IgD-negative memory B cell (primary cell): ENCODE measurements around the gene FTO. TPM values are rescaled to one million over a fixed set of nuclear protein-coding genes. Genes with fewer than 3 reads are reported as not detected.

Source experiments
- H3K27ac Mint-ChIP-seq, 3 donors: one replicate each; pipeline ENCODE4 v1.8.0; 2020 to 2022; ENCODE audit warnings: mild to moderate bottlenecking in 3 of 3, mixed read lengths in 3 of 3, moderate library complexity in 1 of 3
- H3K27me3 Mint-ChIP-seq: one replicate; pipeline ENCODE4 v1.8.0; 2021; ENCODE audit warnings: mixed read lengths
- H3K36me3 Mint-ChIP-seq: one replicate; pipeline ENCODE4 v1.8.0; 2020; ENCODE audit warnings: mild to moderate bottlenecking, mixed read lengths
- H3K4me1 Mint-ChIP-seq, 3 donors: one replicate each; pipeline ENCODE4 v1.8.0; 2020 to 2022; ENCODE audit warnings: mixed read lengths in 3 of 3, mild to moderate bottlenecking in 1 of 3
- H3K4me3 Mint-ChIP-seq, 4 donors: one replicate each; pipeline ENCODE4 v1.8.0; 2020 to 2022; ENCODE audit warnings: mild to moderate bottlenecking in 4 of 4, mixed read lengths in 4 of 4, moderate library complexity in 3 of 4
- H3K9me3 Mint-ChIP-seq, 3 donors: one replicate each; pipeline ENCODE4 v1.8.0; 2020 to 2021; ENCODE audit warnings: mixed read lengths in 3 of 3, mild to moderate bottlenecking in 1 of 3
- polyA plus RNA-seq: library from polyadenylated mRNA; unstranded; fragments of 300-500 nt; fragmentation: Illumina TruSeq; gene quantifications from one replicate; pipeline ENCODE4 v1.2.3, GENCODE V29; 2021

The FTO gene
- polyA plus RNA-seq, 1 donor from 2014 or later = 53.2 TPM

- Mint-ChIP-seq H3K27ac (no peak overlapping the region), H3K9me3 (peaks cover 0 to 2% (median 0%) of the 10 kb centered on the region in 3 donors)
Measured at GRCh38 chr16:53775106-53775820, 71.3 kb downstream of the FTO start.

GRCh38 chr16:53775821-53776431 is 72.0 kb downstream of the FTO start:
- H3K4me3 Mint-ChIP-seq = no peak overlapping the region
- no peaks in the 10 kb centered on the region for H3K27me3 Mint-ChIP-seq
- H3K27ac Mint-ChIP-seq = no peak overlapping the region
- H3K9me3 Mint-ChIP-seq = peaks cover 0 to 2% (median 0%) of the 10 kb centered on the region in 3 donors
- H3K4me1 Mint-ChIP-seq = peaks cover 15 to 29% (median 24%) of the 10 kb centered on the region in 3 donors
- no peaks in the 10 kb centered on the region for H3K36me3 Mint-ChIP-seq

More at GRCh38 chr16:53775106-53775820, 71.3 kb downstream of the FTO start:
- H3K36me3 Mint-ChIP-seq = no peaks in the 10 kb centered on the region
- H3K27me3 Mint-ChIP-seq = no peaks in the 10 kb centered on the region
- H3K4me1 Mint-ChIP-seq = peaks cover 15 to 29% (median 24%) of the 10 kb centered on the region in 3 donors
- peak overlapping the region in 1 of 4 donors; percentile 62 for H3K4me3 Mint-ChIP-seq

- Mint-ChIP-seq H3K27me3 (no peaks in the 10 kb centered on the region), H3K27ac (no peak overlapping the region), H3K36me3 (no peaks in the 10 kb centered on the region), H3K9me3 (peaks cover 0 to 2% (median 0%) of the 10 kb centered on the region in 3 donors), H3K4me1 (peaks cover 17 to 37% (median 24%) of the 10 kb centered on the region in 3 donors), H3K4me3 (no peak overlapping the region)
Measured at GRCh38 chr16:53779186-53779585, 75.2 kb downstream of the FTO start.

DNA sequence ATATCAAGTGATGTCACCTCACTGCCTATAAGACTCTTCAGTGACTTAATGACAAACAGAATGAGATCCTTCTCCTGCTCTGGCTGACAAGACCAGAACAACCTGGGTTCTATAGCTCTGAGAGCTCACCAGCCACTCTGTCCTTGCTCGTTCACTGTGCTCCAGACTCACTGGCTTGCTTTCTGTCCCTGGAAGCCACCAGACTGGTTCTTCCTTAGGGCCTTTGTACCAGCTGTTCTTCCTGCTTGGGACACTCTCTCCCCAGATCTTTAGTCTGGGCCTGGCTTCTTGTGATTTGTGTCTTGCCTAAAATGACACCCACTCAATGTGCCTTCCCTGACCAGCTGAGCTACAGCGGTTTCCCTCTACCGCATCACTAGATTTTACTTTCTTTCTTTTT is 76.1 kb downstream of the FTO start:
- Mint-ChIP-seq H3K4me1 (peaks cover 13 to 29% (median 19%) of the 10 kb centered on the region in 3 donors), H3K27me3 (no peaks in the 10 kb centered on the region), H3K27ac (no peak overlapping the region), H3K9me3 (peaks cover 0 to 2% (median 0%) of the 10 kb centered on the region in 3 donors), H3K4me3 (no peak overlapping the region), H3K36me3 (no peaks in the 10 kb centered on the region)

GRCh38 chr16:53781023-53781605 is 77.2 kb downstream of the FTO start:
- Mint-ChIP-seq H3K9me3 (no peaks in the 10 kb centered on the region), H3K27ac (peak overlapping the region in 1 of 3 donors; percentile 59), H3K27me3 (no peaks in the 10 kb centered on the region), H3K4me1 (peaks cover 2 to 19% (median 11%) of the 10 kb centered on the region in 3 donors), H3K4me3 (no peak overlapping the region), H3K36me3 (peaks cover 2% of the 10 kb centered on the region)

- Mint-ChIP-seq H3K27me3 (no peaks in the 10 kb centered on the region), H3K4me3 (no peak overlapping the region), H3K27ac (no peak overlapping the region), H3K9me3 (no peaks in the 10 kb centered on the region), H3K4me1 (peaks cover 4 to 19% (median 9%) of the 10 kb centered on the region in 3 donors), H3K36me3 (peaks cover 2% of the 10 kb centered on the region)
Measured at GRCh38 chr16:53782148-53782547, 78.2 kb downstream of the FTO start.

DNA sequence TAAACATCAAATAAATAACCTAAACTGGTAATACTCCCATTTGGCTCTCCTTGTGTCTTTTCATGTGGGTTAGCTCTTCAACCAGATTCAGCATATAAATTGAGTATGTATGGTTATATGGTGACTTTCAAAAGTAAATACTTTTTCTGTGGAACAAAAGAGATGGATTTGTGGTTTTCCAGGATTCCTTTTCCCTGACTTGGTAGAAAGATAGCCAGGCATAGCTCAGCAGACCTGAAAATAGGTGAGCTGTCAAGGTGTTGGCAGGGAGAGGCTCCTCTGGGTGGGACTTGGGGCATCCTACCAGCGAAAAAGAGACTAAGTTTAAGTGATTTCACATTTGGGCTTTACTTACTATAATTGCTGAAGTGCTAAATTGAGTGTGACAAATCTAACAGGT is 80.3 kb downstream of the FTO start:
- no peaks in the 10 kb centered on the region for H3K9me3 Mint-ChIP-seq
- H3K4me3 Mint-ChIP-seq = no peak overlapping the region
- peaks cover 6 to 19% (median 12%) of the 10 kb centered on the region in 3 donors for H3K4me1 Mint-ChIP-seq
- no peak overlapping the region for H3K27ac Mint-ChIP-seq
- no peaks in the 10 kb centered on the region for H3K27me3 Mint-ChIP-seq
- peaks cover 2% of the 10 kb centered on the region for H3K36me3 Mint-ChIP-seq

GRCh38 chr16:53785044-53785443 is 81.1 kb downstream of the FTO start:
- H3K9me3 Mint-ChIP-seq = no peaks in the 10 kb centered on the region
- no peaks in the 10 kb centered on the region for H3K27me3 Mint-ChIP-seq
- H3K4me1 Mint-ChIP-seq = peaks cover 6 to 13% (median 12%) of the 10 kb centered on the region in 3 donors
- H3K4me3 Mint-ChIP-seq = no peak overlapping the region
- H3K27ac Mint-ChIP-seq = no peak overlapping the region
- peaks cover 2% of the 10 kb centered on the region for H3K36me3 Mint-ChIP-seq

GRCh38 chr16:53785916-53786315 is 82.0 kb downstream of the FTO start:
- H3K27me3 Mint-ChIP-seq = no peaks in the 10 kb centered on the region
- H3K4me3 Mint-ChIP-seq = no peak overlapping the region
- no peaks in the 10 kb centered on the region for H3K9me3 Mint-ChIP-seq
- no peak overlapping the region for H3K27ac Mint-ChIP-seq
- H3K4me1 Mint-ChIP-seq = peaks cover 10 to 15% (median 11%) of the 10 kb centered on the region in 3 donors
- H3K36me3 Mint-ChIP-seq = peaks cover 4% of the 10 kb centered on the region

- H3K4me3 Mint-ChIP-seq = no peak overlapping the region
Measured at GRCh38 chr16:53787423-53787822, 83.5 kb downstream of the FTO start.

GRCh38 chr16:53789137-53789536 is 85.2 kb downstream of the FTO start:
- H3K27ac Mint-ChIP-seq = no peak overlapping the region
- H3K27me3 Mint-ChIP-seq = no peaks in the 10 kb centered on the region
- peaks cover 7 to 17% (median 11%) of the 10 kb centered on the region in 3 donors for H3K4me1 Mint-ChIP-seq
- no peaks in the 10 kb centered on the region for H3K9me3 Mint-ChIP-seq
- H3K36me3 Mint-ChIP-seq = peaks cover 4% of the 10 kb centered on the region
- no peak overlapping the region for H3K4me3 Mint-ChIP-seq

More at GRCh38 chr16:53787423-53787822, 83.5 kb downstream of the FTO start:
- H3K4me1 Mint-ChIP-seq = peaks cover 3 to 15% (median 8%) of the 10 kb centered on the region in 3 donors
- H3K9me3 Mint-ChIP-seq = no peaks in the 10 kb centered on the region
- no peaks in the 10 kb centered on the region for H3K27me3 Mint-ChIP-seq
- no peak overlapping the region for H3K27ac Mint-ChIP-seq
- H3K36me3 Mint-ChIP-seq = peaks cover 4% of the 10 kb centered on the region

DNA sequence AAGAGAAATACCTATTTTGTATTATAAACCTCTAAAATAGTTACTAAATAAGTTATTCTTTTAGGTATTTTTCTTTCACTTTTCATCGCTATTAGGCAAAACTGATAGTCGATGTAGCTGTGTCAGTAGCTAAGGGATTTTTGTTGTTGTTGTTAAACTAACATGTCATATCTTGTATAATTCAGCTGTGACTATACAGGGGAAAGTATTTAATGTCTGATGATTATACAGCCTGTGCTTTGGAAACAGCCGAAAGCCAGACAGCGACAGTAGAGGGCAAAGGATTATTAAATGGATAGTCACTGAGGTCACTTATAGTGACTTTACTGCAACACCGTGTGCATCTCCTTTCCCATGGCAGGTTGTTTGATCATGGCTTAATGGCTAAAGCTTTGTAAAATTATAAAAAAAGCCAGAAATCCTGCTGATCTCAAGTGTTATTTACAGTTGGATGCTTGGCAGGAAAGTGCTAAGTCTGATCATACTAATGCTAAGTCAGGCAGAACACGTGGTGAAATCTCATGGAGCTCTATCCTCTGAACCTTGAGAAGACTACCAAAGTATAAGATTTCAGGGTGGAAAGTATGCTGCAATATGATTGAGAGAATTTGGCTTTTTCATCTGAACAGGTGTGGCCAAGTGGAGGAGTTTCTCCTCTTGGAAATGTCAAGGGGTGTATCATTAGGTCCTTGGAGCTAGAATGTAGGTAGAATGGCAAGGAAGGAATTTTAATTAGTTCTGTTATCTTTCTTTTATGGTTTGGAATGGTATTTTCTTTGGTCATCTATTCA is 88.4 kb downstream of the FTO start:
- no peaks in the 10 kb centered on the region for H3K9me3 Mint-ChIP-seq
- H3K4me3 Mint-ChIP-seq = no peak overlapping the region
- H3K4me1 Mint-ChIP-seq = peaks cover 19 to 31% (median 21%) of the 10 kb centered on the region in 3 donors
- H3K27me3 Mint-ChIP-seq = no peaks in the 10 kb centered on the region
- H3K36me3 Mint-ChIP-seq = peaks cover 2% of the 10 kb centered on the region
- H3K27ac Mint-ChIP-seq = no peak overlapping the region

- H3K9me3 Mint-ChIP-seq = peaks cover 0 to 7% (median 4%) of the 10 kb centered on the region in 3 donors
- H3K36me3 Mint-ChIP-seq = peaks cover 5% of the 10 kb centered on the region
- H3K4me1 Mint-ChIP-seq = peaks cover 14 to 23% (median 22%) of the 10 kb centered on the region in 3 donors
- H3K27me3 Mint-ChIP-seq = no peaks in the 10 kb centered on the region
- H3K4me3 Mint-ChIP-seq = no peak overlapping the region
- no peak overlapping the region for H3K27ac Mint-ChIP-seq
Measured at GRCh38 chr16:53803451-53803850, 99.5 kb downstream of the FTO start.

DNA sequence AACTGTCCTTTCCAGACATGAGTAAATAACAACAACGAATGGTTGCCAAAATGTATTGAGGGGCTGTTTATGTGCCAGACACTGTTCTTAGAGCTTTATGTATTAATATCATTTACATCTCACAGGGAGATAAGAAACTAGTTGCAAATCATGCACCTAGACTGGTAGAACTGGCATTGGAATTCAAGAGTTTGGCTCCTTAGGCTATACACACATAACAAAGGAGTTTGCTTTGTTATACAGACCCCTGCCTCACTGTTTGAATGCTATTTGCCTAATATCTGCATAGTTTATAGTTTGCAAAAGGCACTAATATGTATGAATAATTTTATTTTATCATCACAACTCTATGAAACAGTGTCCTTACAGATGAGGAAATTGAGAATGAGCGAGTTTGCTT is 100.0 kb downstream of the FTO start:
- Mint-ChIP-seq H3K36me3 (peaks cover 5% of the 10 kb centered on the region), H3K4me1 (peaks cover 14 to 22% (median 22%) of the 10 kb centered on the region in 3 donors), H3K27ac (peak overlapping the region in 1 of 3 donors; percentile 16), H3K27me3 (no peaks in the 10 kb centered on the region), H3K9me3 (peaks cover 0 to 7% (median 4%) of the 10 kb centered on the region in 3 donors), H3K4me3 (no peak overlapping the region)
